Measurements from ENCODE around the gene PCMTD2.
A peak's percentile ranks its signal among the peaks of the same experiment; 100 is the strongest.

The PCMTD2 gene

DNA sequence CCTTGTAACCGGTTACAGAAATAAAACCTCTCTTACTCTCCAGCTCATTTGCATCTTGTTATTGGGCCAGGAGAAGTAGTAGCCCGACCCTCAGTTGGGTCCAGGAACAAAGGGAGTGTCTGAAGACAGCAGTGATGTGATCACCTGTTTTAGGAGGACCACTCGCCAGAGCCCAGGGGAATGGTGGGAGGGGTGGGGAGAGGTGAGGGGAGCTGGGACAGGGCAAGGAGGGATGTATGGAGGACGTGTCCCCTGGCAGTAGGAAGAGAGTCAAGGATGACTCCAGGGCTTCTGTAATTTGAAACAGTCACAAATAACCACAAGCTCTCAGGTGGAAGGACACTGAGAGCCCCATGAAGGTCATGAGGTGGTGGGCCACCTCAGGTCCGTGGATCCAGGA, 1.4 kb upstream of the PCMTD2 start:
- H3K4me3 ChIP-seq (ENCODE audit: low read length), result no peak overlapping the region
- DNase-seq (ENCODE audit: low read depth), result no peak
- TF ChIP-seq, protein P1, sequence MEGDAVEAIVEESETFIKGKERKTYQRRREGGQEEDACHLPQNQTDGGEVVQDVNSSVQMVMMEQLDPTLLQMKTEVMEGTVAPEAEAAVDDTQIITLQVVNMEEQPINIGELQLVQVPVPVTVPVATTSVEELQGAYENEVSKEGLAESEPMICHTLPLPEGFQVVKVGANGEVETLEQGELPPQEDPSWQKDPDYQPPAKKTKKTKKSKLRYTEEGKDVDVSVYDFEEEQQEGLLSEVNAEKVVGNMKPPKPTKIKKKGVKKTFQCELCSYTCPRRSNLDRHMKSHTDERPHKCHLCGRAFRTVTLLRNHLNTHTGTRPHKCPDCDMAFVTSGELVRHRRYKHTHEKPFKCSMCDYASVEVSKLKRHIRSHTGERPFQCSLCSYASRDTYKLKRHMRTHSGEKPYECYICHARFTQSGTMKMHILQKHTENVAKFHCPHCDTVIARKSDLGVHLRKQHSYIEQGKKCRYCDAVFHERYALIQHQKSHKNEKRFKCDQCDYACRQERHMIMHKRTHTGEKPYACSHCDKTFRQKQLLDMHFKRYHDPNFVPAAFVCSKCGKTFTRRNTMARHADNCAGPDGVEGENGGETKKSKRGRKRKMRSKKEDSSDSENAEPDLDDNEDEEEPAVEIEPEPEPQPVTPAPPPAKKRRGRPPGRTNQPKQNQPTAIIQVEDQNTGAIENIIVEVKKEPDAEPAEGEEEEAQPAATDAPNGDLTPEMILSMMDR (IDR thresholded peaks at IDR 0.05; ENCODE audit: insufficient read depth, low read depth, low read length, missing control alignments), result no peak

DNA sequence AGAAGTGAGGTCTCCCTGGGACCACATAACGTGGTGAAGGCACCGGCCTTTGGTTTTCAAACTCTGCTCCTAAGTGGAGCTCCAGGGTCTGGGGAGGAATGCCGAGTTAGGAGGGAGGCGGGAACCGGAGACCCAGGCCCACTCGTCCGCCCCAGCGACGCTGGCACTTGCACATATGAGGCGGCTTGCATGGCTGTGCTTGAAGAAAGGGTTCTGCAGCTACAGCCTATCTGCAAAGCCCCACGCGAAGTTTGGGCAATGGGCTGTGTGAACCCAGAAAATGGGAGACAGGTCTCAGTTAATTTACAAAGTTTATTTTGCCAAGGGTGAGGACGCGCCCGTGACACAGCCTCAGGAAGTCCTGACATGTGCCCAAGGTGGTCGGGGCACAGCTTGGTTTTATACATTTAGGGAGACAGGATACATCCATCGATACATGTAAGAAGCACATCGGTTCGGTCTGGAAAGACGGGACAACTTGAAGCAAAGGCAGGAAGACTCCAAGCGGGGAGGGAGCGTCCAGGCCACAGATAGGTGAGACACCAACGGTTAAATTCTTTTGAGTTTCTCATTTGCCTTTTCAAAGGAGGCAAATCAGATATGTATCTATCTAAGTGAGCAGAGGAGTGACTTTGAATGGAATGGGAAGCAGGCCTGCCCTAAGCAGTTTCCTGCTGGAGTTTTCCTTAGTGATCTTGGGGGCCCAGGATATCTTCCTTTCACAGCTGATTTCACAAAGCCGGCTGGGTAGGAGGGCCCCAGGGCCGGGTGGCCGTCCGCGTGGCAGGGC, 782 bp upstream of the PCMTD2 start:
- H3K4me3 ChIP-seq (ENCODE audit: low read length), result peak overlapping the region; percentile 59
- TF ChIP-seq, protein P1 (IDR thresholded peaks at IDR 0.05; ENCODE audit: insufficient read depth, low read depth, low read length, missing control alignments), result no peak
- no peak for DNase-seq (ENCODE audit: low read depth)

DNA sequence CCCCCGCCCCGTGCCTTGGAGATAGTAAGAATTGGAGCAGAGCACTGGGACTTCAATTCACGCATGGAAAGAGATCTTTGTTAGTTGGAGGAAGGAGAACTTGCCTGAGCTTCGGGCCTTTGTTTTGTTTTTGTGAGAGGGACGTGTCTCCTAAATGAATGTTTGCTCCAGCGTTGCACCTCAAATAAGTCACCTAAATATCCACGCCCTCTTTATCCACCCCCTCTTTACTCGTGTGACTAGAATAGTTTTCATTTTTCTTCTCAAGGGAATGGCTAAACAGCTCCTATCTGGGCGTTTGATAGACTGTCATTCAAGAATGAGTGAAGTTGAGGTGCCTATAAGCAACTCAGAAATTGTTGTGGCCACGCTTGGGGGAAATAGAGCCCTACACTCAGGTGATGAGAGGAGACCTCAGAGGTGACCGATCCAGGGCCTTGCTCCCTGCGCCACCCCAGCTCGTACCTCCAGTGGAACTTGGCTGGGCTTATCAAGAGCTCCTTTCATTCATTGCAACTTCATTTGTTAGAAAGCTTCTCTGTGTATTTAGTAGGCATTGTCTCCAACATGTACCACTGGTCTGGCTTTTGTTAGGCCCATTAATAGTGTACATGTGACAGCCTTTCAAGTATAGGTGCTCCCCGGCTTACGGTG, 861 bp downstream of the PCMTD2 start:
- H3K4me3 ChIP-seq (ENCODE audit: low read length), result peak overlapping the region; percentile 81
- TF ChIP-seq, protein P1 (IDR thresholded peaks at IDR 0.05; ENCODE audit: insufficient read depth, low read depth, low read length, missing control alignments), result no peak
- peak; percentile 27 for DNase-seq (ENCODE audit: low read depth)

DNA sequence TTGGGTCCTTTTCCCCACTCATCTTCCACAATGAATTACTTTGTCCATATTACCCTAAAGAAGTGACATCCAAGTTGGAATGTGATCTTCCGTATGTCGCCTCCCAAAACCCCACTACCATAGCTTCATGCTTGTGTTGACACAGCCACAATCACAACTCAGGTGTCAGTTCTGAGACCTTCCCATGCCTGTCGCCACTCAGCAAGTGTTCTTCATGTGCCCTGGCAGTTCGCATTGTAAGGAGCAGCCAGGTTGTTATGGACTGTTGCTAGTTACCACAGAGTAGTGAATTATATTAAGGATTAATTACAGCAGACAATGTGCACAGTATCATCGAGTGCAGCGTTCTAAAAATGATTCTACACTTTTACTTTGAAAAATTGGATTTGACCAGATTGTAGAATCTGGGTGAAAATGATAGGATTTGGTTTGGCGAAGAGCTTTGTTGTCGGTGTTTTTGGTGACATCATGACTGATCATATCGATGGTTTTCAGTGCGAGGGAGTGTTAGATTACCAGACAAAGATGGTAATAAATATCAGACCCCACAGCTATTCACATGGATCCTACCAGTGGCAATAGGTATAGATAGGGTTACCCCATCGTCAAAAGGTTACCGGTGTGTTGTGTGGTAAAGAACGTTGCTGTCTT, 1.7 kb downstream of the PCMTD2 start:
- no peak overlapping the region for H3K4me3 ChIP-seq (ENCODE audit: low read length)
- no peak for DNase-seq (ENCODE audit: low read depth)
- TF ChIP-seq, protein P1 (IDR thresholded peaks at IDR 0.05; ENCODE audit: insufficient read depth, low read depth, low read length, missing control alignments), result no peak

DNA sequence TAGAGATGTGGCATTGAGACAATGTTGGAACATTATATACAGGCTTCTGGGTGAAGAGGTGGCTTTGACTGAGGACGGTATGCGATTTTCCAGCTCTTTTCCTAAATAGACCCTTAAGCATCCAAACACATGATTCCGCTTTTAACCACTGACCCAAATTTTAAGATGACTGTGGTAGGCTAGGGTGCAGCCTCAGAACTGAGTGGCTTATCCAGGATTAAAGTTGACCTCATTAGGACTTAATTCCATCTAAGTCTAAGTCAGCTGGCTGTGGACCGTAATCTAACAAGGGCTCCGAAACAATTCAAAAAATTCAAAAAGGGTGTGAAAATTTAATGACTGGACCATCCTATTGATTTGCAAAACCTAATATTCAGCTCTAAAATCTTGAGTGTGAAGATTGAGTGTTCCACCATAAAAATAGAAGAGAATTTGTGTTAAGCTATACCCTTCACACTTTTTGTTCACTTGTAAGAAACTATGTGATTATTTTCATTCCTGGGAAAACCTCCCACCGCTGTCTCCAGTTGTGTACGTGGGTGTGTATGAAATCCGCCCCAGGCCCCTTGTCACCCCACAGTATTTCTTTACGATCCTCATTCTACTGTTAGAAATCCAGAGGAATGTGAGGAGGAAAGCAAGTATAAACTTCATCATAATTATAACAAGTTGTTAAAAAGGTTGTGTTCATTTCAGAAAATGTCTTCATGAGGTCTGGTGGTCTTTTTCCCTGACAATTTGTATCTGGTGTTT, 2.7 kb downstream of the PCMTD2 start:
- H3K4me3 ChIP-seq (ENCODE audit: low read length), result no peak overlapping the region
- DNase-seq (ENCODE audit: low read depth), result no peak
- TF ChIP-seq, protein P1 (IDR thresholded peaks at IDR 0.05; ENCODE audit: insufficient read depth, low read depth, low read length, missing control alignments), result no peak

DNA sequence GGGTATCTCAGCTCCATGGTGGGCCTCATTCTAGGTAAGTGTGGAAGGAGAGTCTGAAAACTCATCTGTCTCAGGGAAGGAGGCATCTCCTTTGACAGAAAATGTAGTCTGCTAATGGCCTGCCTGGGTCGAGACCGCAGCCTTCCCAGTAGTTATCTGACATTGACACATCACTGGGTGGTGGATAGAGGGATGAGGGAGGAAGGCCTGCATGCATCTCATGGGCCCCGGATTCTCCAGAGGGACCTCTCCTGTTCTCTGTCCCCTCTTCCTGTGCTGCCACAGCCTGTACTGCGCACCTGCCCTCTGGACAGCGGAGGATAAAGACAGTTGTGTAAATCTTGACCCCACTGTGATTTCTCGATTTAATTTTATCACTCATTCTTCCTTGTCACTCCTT, 4.7 kb downstream of the PCMTD2 start:
- TF ChIP-seq, protein P1 (IDR thresholded peaks at IDR 0.05; ENCODE audit: insufficient read depth, low read depth, low read length, missing control alignments), result no peak
- H3K4me3 ChIP-seq (ENCODE audit: low read length), result no peak overlapping the region
- DNase-seq (ENCODE audit: low read depth), result no peak
